SIG-M5 (cell line): ENCODE measurements around the gene FBXL4.

Experiments used
- DNase-seq: peaks from one replicate; lab custom pipeline; 2025; lab: John Stamatoyannopoulos, UW

Gene FBXL4

GRCh38 chr6:98880486-98880885 is 67.3 kb downstream of the FBXL4 start:
- no peak for DNase-seq

- no peak for DNase-seq
These were observed 70.5 kb downstream of the FBXL4 start for GRCh38 chr6:98877250-98877649.

GRCh38 chr6:98875375-98875774 is 72.4 kb downstream of the FBXL4 start:
- no peak for DNase-seq

GRCh38 chr6:98871821-98872220 is 75.9 kb downstream of the FBXL4 start:
- DNase-seq, result no peak

GRCh38 chr6:98871057-98871456 is 76.7 kb downstream of the FBXL4 start:
- no peak for DNase-seq

GRCh38 chr6:98864497-98864896 is 83.2 kb downstream of the FBXL4 start:
- no peak for DNase-seq

GRCh38 chr6:98848539-98849242 is 99.1 kb downstream of the FBXL4 start:
- no peak for DNase-seq

- DNase-seq, result no peak
These were observed 99.8 kb downstream of the FBXL4 start for GRCh38 chr6:98847779-98848538.

- DNase-seq, result no peak
These were observed 100.3 kb downstream of the FBXL4 start for GRCh38 chr6:98847416-98847778.

- no peak for DNase-seq
These were observed 101.7 kb downstream of the FBXL4 start for GRCh38 chr6:98846021-98846380.

GRCh38 chr6:98845211-98846020 is 102.3 kb downstream of the FBXL4 start:
- no peak for DNase-seq

- DNase-seq, result no peak
These were observed 103.2 kb downstream of the FBXL4 start for GRCh38 chr6:98844244-98845210.

GRCh38 chr6:98843271-98844243 is 104.2 kb downstream of the FBXL4 start:
- no peak for DNase-seq

- no peak for DNase-seq
These were observed 105.2 kb downstream of the FBXL4 start for GRCh38 chr6:98842342-98843180.

GRCh38 chr6:98841621-98842341 is 106.0 kb downstream of the FBXL4 start:
- DNase-seq, result no peak

- DNase-seq, result no peak
These were observed 106.7 kb downstream of the FBXL4 start for GRCh38 chr6:98840996-98841513.

GRCh38 chr6:98840385-98840784 is 107.4 kb downstream of the FBXL4 start:
- DNase-seq, result no peak

- no peak for DNase-seq
These were observed 107.9 kb downstream of the FBXL4 start for GRCh38 chr6:98839781-98840361.
